Measurements from ENCODE around the gene DIDO1. TPM values are rescaled to one million over a fixed set of nuclear protein-coding genes. Genes with fewer than 3 reads are reported as not detected.

The DIDO1 gene
- total and polyA plus RNA-seq, 2 of the 13 experiments (the other 11 are each of a cell fraction or from before 2014, with no cell fraction given): 75.0 to 75.1 TPM

DNA sequence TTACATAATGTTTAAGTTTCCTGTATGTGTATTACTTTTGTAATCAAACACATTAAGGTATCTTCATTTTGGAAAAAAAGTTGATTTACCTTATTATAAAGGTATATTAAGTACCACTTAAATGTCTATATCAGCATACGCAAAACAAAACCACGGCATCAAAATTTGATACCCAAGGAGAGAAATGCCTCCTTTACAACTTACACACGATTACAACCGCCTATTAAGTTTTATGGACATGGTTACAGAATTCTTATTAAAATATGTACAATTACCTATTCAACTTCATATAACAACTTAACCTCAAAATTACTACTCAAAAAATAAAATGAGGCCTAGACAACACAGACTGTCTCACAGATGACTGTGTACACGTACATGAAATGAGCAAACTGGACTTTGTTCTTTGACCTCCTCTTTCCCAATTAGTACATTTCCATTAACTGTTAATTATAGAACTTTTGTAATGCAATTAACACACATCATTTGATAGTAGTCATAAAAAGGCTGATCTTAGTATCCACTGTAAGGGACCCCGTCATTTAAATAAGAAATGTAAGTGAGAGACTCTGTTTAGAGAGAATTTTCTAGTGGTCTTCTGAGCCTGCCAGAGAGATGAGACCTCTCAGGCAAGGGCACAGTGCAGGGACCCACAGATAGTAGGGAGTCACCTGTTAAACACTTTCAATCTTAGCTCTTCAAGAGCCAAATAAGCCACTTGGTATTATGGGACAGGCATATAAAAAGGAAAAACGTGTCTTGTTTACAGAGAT lies 2.5 kb downstream of the DIDO1 start (continued):
- TF ChIP-seq SRSF1 (optimal IDR thresholded peaks at IDR 0.05; ENCODE audit: low read depth, low read length) (no peak), XRCC5 (optimal IDR thresholded peaks at IDR 0.05; ENCODE audit: low read length) (no peak), CCDC6 (CRISPR knock-in tag; IDR thresholded peaks at IDR 0.05) (peak; percentile 64; the same call in 1 of the 2 replicates), PHF5A (CRISPR knock-in tag; IDR thresholded peaks at IDR 0.05; ENCODE audit: low read depth, unreplicated experiment) (no peak), SP5 (CRISPR knock-in tag; IDR thresholded peaks at IDR 0.05; ENCODE audit: borderline replicate concordance, low read depth) (0 out of 2 replicates have a peak, but pooled peaks have one; percentile 12), ZBTB37 (CRISPR knock-in tag; IDR thresholded peaks at IDR 0.05) (no peak), NFKBIZ (CRISPR knock-in tag; IDR thresholded peaks at IDR 0.05) (no peak), EED (CRISPR knock-in tag; IDR thresholded peaks at IDR 0.05) (no peak), TBP (CRISPR knock-in tag; IDR thresholded peaks at IDR 0.05) (no peak), HOXD1 (CRISPR knock-in tag; IDR thresholded peaks at IDR 0.05) (no peak), HNRNPUL1 (IDR thresholded peaks at IDR 0.05; ENCODE audit: low read depth, low read length) (no peak), ZNF496 (CRISPR knock-in tag; IDR thresholded peaks at IDR 0.05; ENCODE audit: insufficient replicate concordance) (no peak), MIER2 (CRISPR knock-in tag; IDR thresholded peaks at IDR 0.05) (peak; percentile 32; the same call in 1 of the 2 replicates), ZNF225 (CRISPR knock-in tag; IDR thresholded peaks at IDR 0.05) (no peak), ZNF564 (CRISPR knock-in tag; IDR thresholded peaks at IDR 0.05) (no peak), ZFP62 (CRISPR knock-in tag; IDR thresholded peaks at IDR 0.05) (no peak), SRSF4 (IDR thresholded peaks at IDR 0.05; ENCODE audit: low read depth, low read length, poor library complexity, severe bottlenecking) (no peak), NCOR1 (IDR thresholded peaks at IDR 0.05; ENCODE audit: borderline replicate concordance, low read length) (peak; percentile 100), ZNF44 (CRISPR knock-in tag; IDR thresholded peaks at IDR 0.05) (no peak), ARID5B (CRISPR knock-in tag; IDR thresholded peaks at IDR 0.05) (peak; percentile 84), U2AF2 (IDR thresholded peaks at IDR 0.05; ENCODE audit: low read depth, low read length) (no peak), ZNF34 (CRISPR knock-in tag; IDR thresholded peaks at IDR 0.05; ENCODE audit: borderline replicate concordance) (no peak), ZNF17 (CRISPR knock-in tag; IDR thresholded peaks at IDR 0.05) (no peak)
- TF ChIP-seq, protein P1, sequence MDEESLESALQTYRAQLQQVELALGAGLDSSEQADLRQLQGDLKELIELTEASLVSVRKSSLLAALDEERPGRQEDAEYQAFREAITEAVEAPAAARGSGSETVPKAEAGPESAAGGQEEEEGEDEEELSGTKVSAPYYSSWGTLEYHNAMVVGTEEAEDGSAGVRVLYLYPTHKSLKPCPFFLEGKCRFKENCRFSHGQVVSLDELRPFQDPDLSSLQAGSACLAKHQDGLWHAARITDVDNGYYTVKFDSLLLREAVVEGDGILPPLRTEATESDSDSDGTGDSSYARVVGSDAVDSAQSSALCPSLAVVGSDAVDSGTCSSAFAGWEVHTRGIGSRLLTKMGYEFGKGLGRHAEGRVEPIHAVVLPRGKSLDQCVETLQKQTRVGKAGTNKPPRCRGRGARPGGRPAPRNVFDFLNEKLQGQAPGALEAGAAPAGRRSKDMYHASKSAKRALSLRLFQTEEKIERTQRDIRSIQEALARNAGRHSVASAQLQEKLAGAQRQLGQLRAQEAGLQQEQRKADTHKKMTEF (CRISPR knock-in tag; IDR thresholded peaks at IDR 0.05): peak; percentile 65

Data from HepG2 (cell line).